Keratinocyte (primary cell): Measurements from ENCODE around the gene CDKN2C.

Experiments
- EZH2 ChIP-seq: IDR thresholded peaks from one replicate; pipeline ENCODE4 v1.6.1; 2012; ENCODE audit warnings: inconsistent platforms, mild to moderate bottlenecking, low read length, moderate library complexity
- TF ChIP-seq, protein P1 (sequence below), 3 experiments: IDR thresholded peaks in 1 of 3; conservative IDR thresholded peaks in 1 of 3; optimal IDR thresholded peaks in 1 of 3; 2 replicates in 2 of 3; 3 replicates in 1 of 3; pipeline versions ENCODE3 to v1.5.1; 2011; ENCODE audit warnings: low read length in 3 of 3, mild to moderate bottlenecking in 3 of 3, moderate library complexity in 2 of 3, control low read depth in 1 of 3, inconsistent platforms in 1 of 3; ENCODE audit not compliant: insufficient read depth in 2 of 3; ENCODE audit errors: extremely low read depth in 1 of 3

DNA sequence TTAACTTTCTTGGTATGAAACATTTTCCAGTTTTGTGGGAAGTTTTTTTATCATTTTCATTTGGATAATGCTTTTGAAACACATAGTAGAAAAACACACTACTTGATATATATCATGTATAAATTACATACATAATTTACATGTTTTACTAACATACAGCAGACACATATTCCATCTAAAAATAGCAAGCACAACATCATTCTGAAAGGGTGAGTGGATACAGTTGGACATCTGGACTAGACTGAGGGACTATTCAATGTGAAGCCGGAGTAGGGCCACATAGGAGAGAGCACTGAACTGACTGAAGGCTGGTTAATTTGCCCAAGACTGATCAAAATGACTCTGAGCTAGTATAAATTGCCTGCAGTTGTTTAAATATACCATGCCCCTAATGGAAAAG, 11.7 kb downstream of the CDKN2C start:
- TF ChIP-seq, protein P1, sequence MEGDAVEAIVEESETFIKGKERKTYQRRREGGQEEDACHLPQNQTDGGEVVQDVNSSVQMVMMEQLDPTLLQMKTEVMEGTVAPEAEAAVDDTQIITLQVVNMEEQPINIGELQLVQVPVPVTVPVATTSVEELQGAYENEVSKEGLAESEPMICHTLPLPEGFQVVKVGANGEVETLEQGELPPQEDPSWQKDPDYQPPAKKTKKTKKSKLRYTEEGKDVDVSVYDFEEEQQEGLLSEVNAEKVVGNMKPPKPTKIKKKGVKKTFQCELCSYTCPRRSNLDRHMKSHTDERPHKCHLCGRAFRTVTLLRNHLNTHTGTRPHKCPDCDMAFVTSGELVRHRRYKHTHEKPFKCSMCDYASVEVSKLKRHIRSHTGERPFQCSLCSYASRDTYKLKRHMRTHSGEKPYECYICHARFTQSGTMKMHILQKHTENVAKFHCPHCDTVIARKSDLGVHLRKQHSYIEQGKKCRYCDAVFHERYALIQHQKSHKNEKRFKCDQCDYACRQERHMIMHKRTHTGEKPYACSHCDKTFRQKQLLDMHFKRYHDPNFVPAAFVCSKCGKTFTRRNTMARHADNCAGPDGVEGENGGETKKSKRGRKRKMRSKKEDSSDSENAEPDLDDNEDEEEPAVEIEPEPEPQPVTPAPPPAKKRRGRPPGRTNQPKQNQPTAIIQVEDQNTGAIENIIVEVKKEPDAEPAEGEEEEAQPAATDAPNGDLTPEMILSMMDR (optimal IDR thresholded peaks at IDR 0.05 in 1 of 3, IDR thresholded peaks at IDR 0.05 in 1 of 3, conservative IDR thresholded peaks at IDR 0.05 in 1 of 3; ENCODE audit: extremely low read depth in 1 of 3, insufficient read depth in 2 of 3, low read length in 3 of 3), result no peak
- no peak for TF ChIP-seq EZH2
